Subcutaneous adipose tissue (tissue), 4 donors: ENCODE results near the gene ACAT2. TPM values are rescaled to one million over a fixed set of nuclear protein-coding genes. Genes with fewer than 3 reads are reported as not detected.

ENCODE experiments used
- CTCF ChIP-seq: fragments of 450-650 bp; IDR thresholded peaks from one replicate; pipeline ENCODE4 v1.5.1; 2016; ENCODE audit warnings: low read depth, mild to moderate bottlenecking, control low read depth, antibody characterized with exemption, moderate library complexity
- total RNA-seq, 4 donors: library from RNA; depleted of rRNA; stranded (reverse); fragments of >200 nt; gene quantifications; one replicate each; pipeline ENCODE4 v1.1.0, GENCODE V29; 2016

The ACAT2 gene
- total RNA-seq, 4 donors from 2014 or later, result 8.6 to 15.5 (median 9.3) TPM

GRCh38 chr6:159790149-159790955 is 28.5 kb downstream of the ACAT2 start, which contains the start of gene MRPL18:
Gene MRPL18, plus strand, starts transcription at chr6:159790467. Its CDS starts 121 bp downstream, at chr6:159790588.
- no peak for TF ChIP-seq CTCF

GRCh38 chr6:159790956-159791598 is 29.2 kb downstream of the ACAT2 start:
- no peak for TF ChIP-seq CTCF

GRCh38 chr6:159797554-159797953 is 35.7 kb downstream of the ACAT2 start:
- no peak for TF ChIP-seq CTCF

- no peak for TF ChIP-seq CTCF
Observed at GRCh38 chr6:159800141-159800865, 38.5 kb downstream of the ACAT2 start, which contains the start of gene PNLDC1. Gene PNLDC1, plus strand, starts transcription at chr6:159800276. Its CDS starts 32 bp downstream, at chr6:159800308.

- no peak for TF ChIP-seq CTCF
Observed at GRCh38 chr6:159801935-159802334, 40.1 kb downstream of the ACAT2 start.

- TF ChIP-seq CTCF, result no peak
Observed at GRCh38 chr6:159804504-159804903, 42.7 kb downstream of the ACAT2 start.
